Thymus (tissue), 11 donors: Measurements from ENCODE around the gene LCA5. TPM values are rescaled to one million over a fixed set of nuclear protein-coding genes. Genes with fewer than 3 reads are reported as not detected.

ENCODE experiments used
- DNase-seq, 9 donors: peaks; one replicate each; pipeline ENCODE4 v3.0.0-alpha.2; 2013; ENCODE audit warnings: low spot score in 9 of 9, low read depth in 6 of 9, missing footprints in 1 of 9
- H3K27ac ChIP-seq, 2 donors: one replicate each; pipeline ENCODE4 v1.5.1; 2013; ENCODE audit warnings: control low read depth in 1 of 2, low read depth in 1 of 2, low read length in 1 of 2, mild to moderate bottlenecking in 1 of 2, moderate library complexity in 1 of 2
- H3K27me3 ChIP-seq, 2 donors: one replicate each; pipeline ENCODE4 v1.5.1; 2013; ENCODE audit warnings: low read length in 1 of 2; ENCODE audit not compliant: control insufficient read depth in 2 of 2, insufficient read depth in 1 of 2
- H3K36me3 ChIP-seq, 2 donors: one replicate each; pipeline ENCODE4 v1.5.1; 2013; ENCODE audit warnings: low read length in 1 of 2, mild to moderate bottlenecking in 1 of 2, moderate library complexity in 1 of 2; ENCODE audit not compliant: control insufficient read depth in 2 of 2, insufficient read depth in 2 of 2
- H3K4me1 ChIP-seq, 2 donors: one replicate each; pipeline ENCODE4 v1.5.1; 2013; ENCODE audit warnings: low read length in 2 of 2; ENCODE audit not compliant: control insufficient read depth in 2 of 2, insufficient read depth in 2 of 2
- H3K4me3 ChIP-seq, 2 donors: one replicate each; pipeline ENCODE4 v1.5.1; 2013; ENCODE audit warnings: low read length in 2 of 2, control low read depth in 1 of 2, mild to moderate bottlenecking in 1 of 2
- H3K9me3 ChIP-seq, 2 donors: one replicate each; pipeline ENCODE4 v1.5.1; 2013; ENCODE audit warnings: low read length in 1 of 2, mild to moderate bottlenecking in 1 of 2; ENCODE audit not compliant: control insufficient read depth in 2 of 2, insufficient read depth in 1 of 2
- WGBS: extraction: QIAGEN DNeasy Blood & Tissue Kit; methylation state at CpG from one replicate; pipeline ENCODE4 v1.1.7; 2013; 5-methylcytosine and 5-hydroxymethylcytosine counted together
- polyA plus RNA-seq: library from polyadenylated mRNA; stranded (reverse); fragments of 200-250 nt; gene quantifications from one replicate; pipeline ENCODE4 v1.2.3, GENCODE V29; 2013
- total RNA-seq: library from RNA; stranded (reverse); fragments of 120-200 nt; gene quantifications from one replicate; pipeline ENCODE4 v1.2.4, GENCODE V29; 2013
- donor health status: healthy.

LCA5 gene
- total and polyA plus RNA-seq, 2 donors: 1.3 to 1.7 TPM

GRCh38 chr6:79495246-79495645 lies 42.0 kb downstream of the LCA5 start:
- H3K9me3 ChIP-seq: no peaks in the 10 kb centered on the region
- no peaks in the 10 kb centered on the region for H3K27me3 ChIP-seq
- 95% methylated on average over 10 of the region's 10 CpGs for WGBS
- H3K27ac ChIP-seq: no peak overlapping the region
- H3K4me3 ChIP-seq: no peak overlapping the region
- no peaks in the 10 kb centered on the region for H3K4me1 ChIP-seq
- DNase-seq: no peak
- H3K36me3 ChIP-seq: no peaks in the 10 kb centered on the region

- no peak for DNase-seq
These were observed 42.4 kb downstream of the LCA5 start for GRCh38 chr6:79494841-79495240.

GRCh38 chr6:79470728-79471127 lies 66.5 kb downstream of the LCA5 start:
- Histone ChIP-seq H3K27me3 (no peaks in the 10 kb centered on the region), H3K9me3 (no peaks in the 10 kb centered on the region), H3K4me3 (no peak overlapping the region), H3K27ac (no peak overlapping the region), H3K36me3 (no peaks in the 10 kb centered on the region), H3K4me1 (no peaks in the 10 kb centered on the region)
- no peak for DNase-seq

More at GRCh38 chr6:79494841-79495240, 42.4 kb downstream of the LCA5 start:
- Histone ChIP-seq H3K4me3 (no peak overlapping the region), H3K36me3 (no peaks in the 10 kb centered on the region), H3K27ac (no peak overlapping the region), H3K27me3 (no peaks in the 10 kb centered on the region), H3K9me3 (no peaks in the 10 kb centered on the region), H3K4me1 (no peaks in the 10 kb centered on the region)
- WGBS: 97% methylated on average over 5 of the region's 5 CpGs

- H3K4me3 ChIP-seq: no peak overlapping the region
- H3K36me3 ChIP-seq: no peaks in the 10 kb centered on the region
- no peaks in the 10 kb centered on the region for H3K27me3 ChIP-seq
- no peaks in the 10 kb centered on the region for H3K4me1 ChIP-seq
- no peak overlapping the region for H3K27ac ChIP-seq
- H3K9me3 ChIP-seq: no peaks in the 10 kb centered on the region
- no peak for DNase-seq
- 93% methylated on average over 5 of the region's 5 CpGs for WGBS
These were observed 67.6 kb downstream of the LCA5 start for GRCh38 chr6:79469376-79470246.

GRCh38 chr6:79468587-79468986 lies 68.6 kb downstream of the LCA5 start:
- Histone ChIP-seq H3K27me3 (no peaks in the 10 kb centered on the region), H3K4me3 (no peak overlapping the region), H3K9me3 (no peaks in the 10 kb centered on the region), H3K4me1 (no peaks in the 10 kb centered on the region), H3K36me3 (no peaks in the 10 kb centered on the region), H3K27ac (no peak overlapping the region)
- DNase-seq: no peak
- 83% methylated on average over 8 of the region's 8 CpGs for WGBS

- Histone ChIP-seq H3K4me3 (no peak overlapping the region), H3K27ac (no peak overlapping the region), H3K27me3 (no peaks in the 10 kb centered on the region), H3K4me1 (no peaks in the 10 kb centered on the region), H3K36me3 (no peaks in the 10 kb centered on the region), H3K9me3 (no peaks in the 10 kb centered on the region)
- 56% methylated on average over 2 of the region's 2 CpGs for WGBS
- no peak for DNase-seq
These were observed 69.1 kb downstream of the LCA5 start for GRCh38 chr6:79468116-79468515.

- no peaks in the 10 kb centered on the region for H3K9me3 ChIP-seq
- 7% methylated on average over 2 of the region's 2 CpGs for WGBS
- DNase-seq: no peak
These were observed 69.5 kb downstream of the LCA5 start for GRCh38 chr6:79467716-79468115.

GRCh38 chr6:79466207-79466834 lies 70.9 kb downstream of the LCA5 start:
- no peaks in the 10 kb centered on the region for H3K9me3 ChIP-seq
- no peak overlapping the region for H3K27ac ChIP-seq
- H3K4me3 ChIP-seq: no peak overlapping the region
- WGBS: 31% methylated on average over 6 of the region's 6 CpGs
- peak in 1 of 9 donors; percentile 7 for DNase-seq
- no peaks in the 10 kb centered on the region for H3K36me3 ChIP-seq
- no peaks in the 10 kb centered on the region for H3K4me1 ChIP-seq
- no peaks in the 10 kb centered on the region for H3K27me3 ChIP-seq

More at GRCh38 chr6:79467716-79468115, 69.5 kb downstream of the LCA5 start:
- Histone ChIP-seq H3K4me1 (no peaks in the 10 kb centered on the region), H3K36me3 (no peaks in the 10 kb centered on the region), H3K4me3 (no peak overlapping the region), H3K27ac (no peak overlapping the region), H3K27me3 (no peaks in the 10 kb centered on the region)

GRCh38 chr6:79465381-79465780 lies 71.8 kb downstream of the LCA5 start:
- H3K4me1 ChIP-seq: no peaks in the 10 kb centered on the region
- no peaks in the 10 kb centered on the region for H3K36me3 ChIP-seq
- no peaks in the 10 kb centered on the region for H3K9me3 ChIP-seq
- 98% methylated on average over 4 of the region's 4 CpGs for whole genome bisulfite sequencing
- no peaks in the 10 kb centered on the region for H3K27me3 ChIP-seq
- no peak for DNase-seq
- no peak overlapping the region for H3K27ac ChIP-seq
- H3K4me3 ChIP-seq: no peak overlapping the region
